OCI-LY1 (cell line): ENCODE measurements around the gene SYT1.

Experiments
- H2AFZ ChIP-seq: fragments of 200-600 bp; sonication (generic), shearing (Covaris generic); 2 replicates; pipeline ENCODE4 v1.6.0; 2014; ENCODE audit warnings: antibody characterized with exemption, mild to moderate bottlenecking, low read length
- H3F3A ChIP-seq: fragments of 200-600 bp; sonication (generic), shearing (Covaris generic); 2 replicates; pipeline ENCODE4 v1.6.0; 2014; ENCODE audit warnings: mild to moderate bottlenecking, antibody characterized with exemption, low read length, moderate library complexity; ENCODE audit not compliant: insufficient read depth
- H3K27ac ChIP-seq: fragments of 200-600 bp; sonication (generic); 2 replicates; pipeline ENCODE4 v1.5.1; 2014; ENCODE audit warnings: low read length, mixed run types, mild to moderate bottlenecking, low read depth; ENCODE audit not compliant: poor library complexity, severe bottlenecking
- H3K27me3 ChIP-seq: fragments of 200-600 bp; sonication (generic); 2 replicates; pipeline ENCODE4 v1.6.0; 2014; ENCODE audit warnings: antibody characterized with exemption, mild to moderate bottlenecking, low read length, moderate library complexity; ENCODE audit not compliant: insufficient read depth
- H3K36me3 ChIP-seq: fragments of 200-600 bp; sonication (generic); 2 replicates; pipeline ENCODE4 v1.6.1; 2014; ENCODE audit warnings: mild to moderate bottlenecking, antibody characterized with exemption, low read length, moderate library complexity, mixed read lengths; ENCODE audit not compliant: insufficient read depth
- H3K4me1 ChIP-seq: fragments of 200-600 bp; sonication (generic); 2 replicates; pipeline ENCODE4 v1.5.1; 2014; ENCODE audit warnings: mild to moderate bottlenecking, low read length, moderate library complexity; ENCODE audit not compliant: insufficient read depth, severe bottlenecking
- H3K4me2 ChIP-seq: fragments of 200-600 bp; sonication (generic), shearing (Covaris generic); 2 replicates; pipeline ENCODE4 v1.6.1; 2014; ENCODE audit warnings: low read length
- H3K4me3 ChIP-seq: fragments of 200-600 bp; sonication (generic); 2 replicates; pipeline ENCODE4 v1.5.1; 2014; ENCODE audit warnings: low read length, low read depth, mild to moderate bottlenecking, mixed read lengths; ENCODE audit not compliant: poor library complexity, severe bottlenecking
- H3K79me2 ChIP-seq: fragments of 200-600 bp; shearing (Covaris generic); 2 replicates; pipeline ENCODE4 v1.6.1; 2016; ENCODE audit warnings: mixed run types, low read length, mixed read lengths; ENCODE audit not compliant: insufficient read depth
- H3K9ac ChIP-seq: fragments of 200-600 bp; sonication (generic), shearing (Covaris generic); 2 replicates; pipeline ENCODE4 v1.6.1; 2014; ENCODE audit warnings: mild to moderate bottlenecking, low read length, mixed read lengths
- H3K9me2 ChIP-seq: fragments of 200-600 bp; sonication (generic), shearing (Covaris generic); 2 replicates; pipeline ENCODE4 v1.6.1; 2014; ENCODE audit warnings: low read depth, mild to moderate bottlenecking, low read length, mixed read lengths
- H3K9me3 ChIP-seq: fragments of 200-600 bp; shearing (Covaris generic); 2 replicates; pipeline ENCODE4 v1.6.1; 2014; ENCODE audit warnings: low read length, mixed read lengths
- H4K20me1 ChIP-seq: fragments of 200-600 bp; sonication (generic), shearing (Covaris generic); 2 replicates; pipeline ENCODE4 v1.6.0; 2016; ENCODE audit warnings: mild to moderate bottlenecking, low read length; ENCODE audit not compliant: insufficient read depth
- EZH2 ChIP-seq: fragments of 200-600 bp; sonication (generic), shearing (Covaris generic); IDR thresholded peaks from 2 replicates; pipeline ENCODE4 v1.8.0; 2017; ENCODE audit warnings: borderline replicate concordance, mixed run types, mild to moderate bottlenecking, antibody characterized with exemption, low read length, moderate library complexity, mixed read lengths
- TF ChIP-seq, protein P1 (sequence below): fragments of 200-600 bp; sonication (generic), shearing (Covaris generic); IDR thresholded peaks from 2 replicates; pipeline ENCODE4 v1.5.1; 2017; ENCODE audit warnings: mild to moderate bottlenecking, antibody characterized with exemption, low read length, moderate library complexity, mixed read lengths

Gene SYT1

DNA sequence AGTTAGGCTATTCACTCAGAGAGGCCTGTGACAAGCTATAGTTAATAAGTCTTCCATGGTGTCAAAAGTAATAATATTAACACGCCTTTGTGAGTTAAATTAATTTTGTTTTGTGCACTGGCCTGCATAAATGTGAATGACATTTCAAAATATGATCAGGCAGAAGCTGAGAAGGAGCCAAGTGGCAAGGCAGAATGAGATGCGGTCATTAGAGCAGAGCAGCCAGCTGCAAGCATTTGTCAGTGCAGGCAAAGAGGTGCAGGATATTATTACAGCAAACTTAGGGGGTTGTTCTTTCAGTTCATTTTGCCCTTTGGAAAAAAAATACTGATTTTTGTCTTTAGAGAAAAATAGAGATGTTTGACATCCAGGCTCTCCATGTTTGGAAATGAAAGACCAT lies 461.6 kb downstream of the SYT1 start:
- Histone ChIP-seq H3K4me3 (no peak overlapping the region), H3K4me1 (no peaks in the 10 kb centered on the region), H3F3A (no peaks in the 10 kb centered on the region), H3K36me3 (no peaks in the 10 kb centered on the region), H3K27me3 (no peaks in the 10 kb centered on the region), H4K20me1 (no peaks in the 10 kb centered on the region), H3K9me2 (no peaks in the 10 kb centered on the region), H3K9ac (no peak overlapping the region), H3K4me2 (no peak overlapping the region), H3K79me2 (no peaks in the 10 kb centered on the region), H2AFZ (no peak overlapping the region), H3K9me3 (no peaks in the 10 kb centered on the region), H3K27ac (no peak overlapping the region)
- no peak for TF ChIP-seq EZH2
- TF ChIP-seq, protein P1, sequence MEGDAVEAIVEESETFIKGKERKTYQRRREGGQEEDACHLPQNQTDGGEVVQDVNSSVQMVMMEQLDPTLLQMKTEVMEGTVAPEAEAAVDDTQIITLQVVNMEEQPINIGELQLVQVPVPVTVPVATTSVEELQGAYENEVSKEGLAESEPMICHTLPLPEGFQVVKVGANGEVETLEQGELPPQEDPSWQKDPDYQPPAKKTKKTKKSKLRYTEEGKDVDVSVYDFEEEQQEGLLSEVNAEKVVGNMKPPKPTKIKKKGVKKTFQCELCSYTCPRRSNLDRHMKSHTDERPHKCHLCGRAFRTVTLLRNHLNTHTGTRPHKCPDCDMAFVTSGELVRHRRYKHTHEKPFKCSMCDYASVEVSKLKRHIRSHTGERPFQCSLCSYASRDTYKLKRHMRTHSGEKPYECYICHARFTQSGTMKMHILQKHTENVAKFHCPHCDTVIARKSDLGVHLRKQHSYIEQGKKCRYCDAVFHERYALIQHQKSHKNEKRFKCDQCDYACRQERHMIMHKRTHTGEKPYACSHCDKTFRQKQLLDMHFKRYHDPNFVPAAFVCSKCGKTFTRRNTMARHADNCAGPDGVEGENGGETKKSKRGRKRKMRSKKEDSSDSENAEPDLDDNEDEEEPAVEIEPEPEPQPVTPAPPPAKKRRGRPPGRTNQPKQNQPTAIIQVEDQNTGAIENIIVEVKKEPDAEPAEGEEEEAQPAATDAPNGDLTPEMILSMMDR, result no peak

DNA sequence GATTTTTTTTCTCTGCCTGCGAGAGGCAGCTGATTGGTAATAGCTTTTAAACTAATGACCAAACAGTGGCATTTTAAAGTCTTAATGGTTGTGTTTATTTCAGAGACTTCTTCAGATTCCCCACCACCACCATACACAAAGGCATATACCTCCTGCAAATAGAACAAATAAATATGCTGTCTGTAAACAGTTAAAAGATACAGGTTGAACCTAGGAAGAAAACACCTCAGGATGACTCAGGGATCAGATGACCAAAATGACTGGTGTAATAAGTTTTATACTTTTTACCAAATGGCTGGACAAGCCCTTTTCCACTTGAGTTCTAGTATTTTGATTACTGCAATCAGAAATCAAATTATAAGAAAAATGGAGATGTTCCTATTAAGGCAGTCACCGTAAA lies 462.1 kb downstream of the SYT1 start:
- no peaks in the 10 kb centered on the region for H3F3A ChIP-seq
- no peaks in the 10 kb centered on the region for H3K4me1 ChIP-seq
- H3K9me2 ChIP-seq, result no peaks in the 10 kb centered on the region
- no peak overlapping the region for H3K9ac ChIP-seq
- H3K4me2 ChIP-seq, result no peak overlapping the region
- H3K79me2 ChIP-seq, result no peaks in the 10 kb centered on the region
- no peaks in the 10 kb centered on the region for H3K27me3 ChIP-seq
- H2AFZ ChIP-seq, result no peak overlapping the region
- TF ChIP-seq, protein P1, result no peak
- no peak for TF ChIP-seq EZH2
- no peak overlapping the region for H3K27ac ChIP-seq
- no peaks in the 10 kb centered on the region for H3K9me3 ChIP-seq
- no peaks in the 10 kb centered on the region for H4K20me1 ChIP-seq
- H3K4me3 ChIP-seq, result no peak overlapping the region
- H3K36me3 ChIP-seq, result no peaks in the 10 kb centered on the region

DNA sequence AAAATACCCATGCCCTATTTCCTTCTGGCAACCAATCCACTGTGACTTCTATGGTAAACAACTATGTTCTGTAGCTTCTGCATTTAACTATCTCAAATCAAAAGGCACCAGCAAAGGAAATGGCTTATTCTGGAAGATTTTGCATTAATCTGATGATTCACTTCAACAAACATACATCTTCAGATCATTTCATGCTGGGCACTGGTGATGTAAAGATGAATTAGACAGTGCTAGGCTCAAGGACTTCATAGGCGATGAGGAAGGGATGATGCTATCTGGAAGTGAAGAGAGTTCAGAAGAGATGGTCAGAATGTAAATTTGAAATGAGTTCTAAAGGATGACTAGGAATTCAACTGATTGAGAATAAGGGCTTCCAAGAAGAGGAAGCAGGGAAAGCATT lies 462.9 kb downstream of the SYT1 start:
- H3K27ac ChIP-seq, result no peak overlapping the region
- no peaks in the 10 kb centered on the region for H3K9me3 ChIP-seq
- H3K27me3 ChIP-seq, result no peaks in the 10 kb centered on the region
- no peak overlapping the region for H3K9ac ChIP-seq
- H3K36me3 ChIP-seq, result no peaks in the 10 kb centered on the region
- H4K20me1 ChIP-seq, result no peaks in the 10 kb centered on the region
- TF ChIP-seq EZH2, result no peak
- TF ChIP-seq, protein P1, result no peak
- no peaks in the 10 kb centered on the region for H3F3A ChIP-seq
- H3K4me3 ChIP-seq, result no peak overlapping the region
- H3K4me1 ChIP-seq, result no peaks in the 10 kb centered on the region
- H2AFZ ChIP-seq, result no peak overlapping the region
- H3K79me2 ChIP-seq, result no peaks in the 10 kb centered on the region
- no peak overlapping the region for H3K4me2 ChIP-seq
- no peaks in the 10 kb centered on the region for H3K9me2 ChIP-seq
